ENCODE results near the gene LDHD.
"Not testable (repeated sequence)": the region's sequence is repeated elsewhere in the genome, so short reads cannot be mapped to it uniquely, and the experiment has no call there.

LDHD gene

DNA sequence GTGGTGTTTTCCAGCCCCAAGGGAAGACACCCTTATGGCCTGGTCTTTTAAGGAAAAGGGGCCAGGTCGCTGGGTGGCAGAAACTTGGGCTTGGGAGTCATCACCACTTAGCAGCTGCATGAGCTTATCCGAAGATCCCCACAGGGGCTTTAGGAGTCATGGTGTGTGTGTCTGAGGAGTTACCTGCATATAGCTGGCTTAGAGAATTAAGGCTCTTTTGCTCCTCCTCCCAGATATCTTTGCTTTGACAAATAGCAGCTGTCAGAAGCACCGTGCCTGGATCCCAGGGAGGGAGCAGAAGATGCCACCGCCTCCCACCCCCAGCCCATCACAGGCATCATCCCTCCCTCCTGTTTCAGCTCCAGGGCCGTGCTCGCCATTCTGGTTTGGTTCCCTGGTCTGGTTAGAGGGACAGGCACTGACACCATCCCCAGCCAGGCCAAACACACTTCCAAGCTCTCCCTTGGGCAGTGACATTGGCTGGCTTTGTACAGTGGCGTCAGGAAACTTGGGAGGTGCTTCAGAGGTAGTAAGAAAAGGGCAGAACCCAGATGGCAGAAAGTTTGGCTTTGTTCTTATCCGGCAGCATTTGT lies 17.4 kb downstream of the LDHD start:
- DNase-seq, result no peak

GRCh38 chr16:75097941-75098901 lies 18.4 kb downstream of the LDHD start:
- peak; percentile 19 to 50 (median 38) for DNase-seq

DNA sequence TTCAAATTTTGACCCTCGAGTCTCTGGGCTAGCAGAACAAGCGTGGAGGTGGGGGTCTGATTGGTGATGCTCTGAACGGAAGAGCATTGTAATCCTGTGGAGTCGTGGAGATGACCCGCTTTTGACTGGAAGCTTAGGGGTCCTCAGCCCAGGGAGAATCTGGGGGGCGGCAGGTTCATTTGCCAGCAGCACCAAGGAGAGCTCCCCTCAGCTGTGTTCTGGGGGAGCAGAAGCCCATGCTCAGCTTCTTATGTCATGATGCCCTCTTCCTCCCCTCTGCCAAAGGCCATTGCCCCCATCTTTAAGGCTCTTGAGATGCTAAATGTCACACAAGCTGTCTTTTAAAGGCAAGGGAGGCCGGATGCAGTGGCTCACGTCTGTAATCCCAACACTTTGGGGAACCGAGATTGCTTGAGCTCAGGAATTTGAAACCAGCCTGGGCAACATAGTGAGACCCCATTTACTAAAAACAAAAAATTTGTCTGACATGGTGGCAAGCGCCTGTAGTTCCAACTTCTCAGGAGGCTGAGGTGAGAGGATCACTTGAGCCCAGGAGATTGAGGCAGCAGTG lies 19.3 kb downstream of the LDHD start:
- DNase-seq, result no peak

- DNase-seq, result no peak
These were observed 19.9 kb downstream of the LDHD start for GRCh38 chr16:75096656-75097055.

GRCh38 chr16:75095204-75095621 lies 21.4 kb downstream of the LDHD start:
- no peak for DNase-seq

- DNase-seq, result no peak
These were observed 22.7 kb downstream of the LDHD start for GRCh38 chr16:75093598-75094540.

DNA sequence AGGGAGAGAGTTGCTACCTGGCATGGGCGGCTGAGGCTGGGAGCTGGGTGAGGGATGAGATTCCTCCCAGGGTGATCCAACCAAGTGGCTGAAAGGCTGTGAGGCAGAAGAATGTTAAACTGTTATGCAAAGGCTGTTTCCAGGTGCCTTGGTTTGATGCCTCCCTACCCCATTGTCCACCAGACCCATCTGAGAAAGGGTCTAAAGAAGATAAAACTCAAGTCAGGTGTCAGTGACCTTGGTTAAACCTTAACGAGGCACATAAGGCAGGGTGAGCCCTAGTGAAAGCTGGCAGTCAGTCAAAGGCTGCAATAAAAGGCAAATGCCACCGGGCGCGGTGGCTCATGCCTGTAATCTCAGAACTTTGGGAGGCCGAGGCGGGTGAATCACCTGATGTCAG lies 23.8 kb downstream of the LDHD start:
- DNase-seq, result no peak

- not testable (repeated sequence) for DNase-seq
These were observed 25.0 kb downstream of the LDHD start for GRCh38 chr16:75091619-75092018.

DNA sequence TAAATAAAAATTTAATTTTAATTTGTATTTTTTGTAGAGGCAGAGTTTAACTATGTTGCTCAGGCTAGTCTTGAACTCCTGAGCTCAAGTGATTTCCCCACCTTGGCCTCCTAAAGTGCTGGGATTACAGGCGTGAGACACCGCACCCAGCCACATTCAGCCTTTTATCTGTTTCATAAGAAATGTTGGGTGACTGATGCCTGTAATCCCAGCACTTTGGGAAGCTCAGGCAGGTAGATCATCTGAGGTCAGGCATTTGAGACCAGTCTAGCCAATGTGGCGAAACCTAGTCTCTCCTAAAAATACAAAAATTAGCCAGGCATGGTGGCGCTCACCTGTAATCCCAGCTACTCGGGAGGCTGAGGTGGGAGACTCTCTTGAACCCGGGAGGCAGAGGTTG lies 25.7 kb downstream of the LDHD start:
- DNase-seq, result not testable (repeated sequence)

DNA sequence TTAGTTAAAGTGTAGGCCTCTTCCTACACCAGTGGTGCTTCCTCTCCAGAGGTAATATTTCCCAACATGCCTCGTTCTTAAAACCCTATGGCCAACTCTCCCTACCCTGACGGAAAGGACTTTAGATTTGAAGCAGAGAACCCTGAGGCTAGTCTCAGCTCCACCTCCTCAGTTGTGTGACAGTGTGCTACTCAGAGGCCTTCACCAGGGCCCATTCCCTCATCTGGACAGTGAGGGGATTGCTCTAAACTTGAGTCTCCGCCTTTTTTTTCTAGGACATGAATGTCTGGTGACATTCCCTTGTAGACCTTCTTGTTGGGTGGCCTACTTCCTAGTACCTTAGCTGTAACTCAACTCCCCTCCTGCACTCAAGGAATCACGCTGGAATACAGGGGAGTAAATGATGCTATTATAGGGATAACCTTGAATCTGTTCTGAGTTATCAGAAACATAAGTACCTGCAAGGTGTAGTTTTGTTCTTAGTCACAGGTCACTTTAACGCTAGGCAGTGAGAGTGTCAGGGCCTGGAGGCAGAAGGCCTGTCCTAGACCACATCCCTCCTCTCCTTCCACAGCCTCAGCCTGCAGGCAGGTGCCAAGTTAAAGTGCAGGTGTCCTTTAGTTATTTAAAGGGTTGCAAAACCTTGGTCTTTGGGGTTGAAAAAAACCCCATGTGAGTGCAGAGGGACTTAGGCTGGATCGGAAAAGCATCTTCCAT lies 26.9 kb downstream of the LDHD start:
- no peak for DNase-seq

DNA sequence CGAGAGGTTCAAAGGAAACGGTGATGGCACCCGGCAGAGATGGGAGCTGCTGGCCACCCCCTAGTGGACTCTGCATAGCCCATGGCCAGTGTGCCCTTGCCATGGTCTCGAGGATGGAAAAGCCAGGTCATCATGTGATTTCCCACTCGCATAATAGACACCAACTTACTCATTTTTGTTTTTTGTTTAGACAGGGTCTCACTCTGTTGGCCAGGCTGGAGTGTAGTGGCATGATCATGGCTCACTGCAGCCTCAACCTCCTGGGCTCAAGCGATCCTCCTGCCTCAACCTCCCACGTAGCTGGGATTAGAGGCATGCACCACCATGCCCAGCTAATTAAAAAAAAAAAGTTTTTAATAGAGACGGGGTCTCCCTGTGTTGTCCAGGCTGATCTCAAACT lies 27.6 kb downstream of the LDHD start:
- no peak for DNase-seq

DNA sequence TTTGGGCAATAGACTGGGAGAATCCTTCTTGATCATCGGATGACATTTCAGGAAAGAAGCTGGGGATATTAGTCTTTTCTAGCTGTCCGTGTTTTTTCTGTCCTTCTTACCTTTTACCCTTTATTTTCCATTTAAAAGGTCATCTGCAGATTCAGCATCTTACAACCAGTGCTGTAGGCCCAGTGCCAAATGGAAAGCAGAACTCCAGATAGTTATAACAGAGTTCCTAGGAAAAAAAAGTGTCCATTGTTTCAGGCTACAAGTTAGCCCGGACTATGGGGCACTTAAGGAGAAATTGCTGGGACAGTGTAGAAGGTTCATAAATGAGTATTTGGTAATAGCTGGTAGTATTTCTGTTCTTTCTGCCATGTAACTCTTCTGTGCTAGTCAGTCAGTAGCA lies 28.4 kb downstream of the LDHD start:
- DNase-seq, result no peak

GRCh38 chr16:75087375-75087979 lies 29.1 kb downstream of the LDHD start:
- no peak for DNase-seq

DNA sequence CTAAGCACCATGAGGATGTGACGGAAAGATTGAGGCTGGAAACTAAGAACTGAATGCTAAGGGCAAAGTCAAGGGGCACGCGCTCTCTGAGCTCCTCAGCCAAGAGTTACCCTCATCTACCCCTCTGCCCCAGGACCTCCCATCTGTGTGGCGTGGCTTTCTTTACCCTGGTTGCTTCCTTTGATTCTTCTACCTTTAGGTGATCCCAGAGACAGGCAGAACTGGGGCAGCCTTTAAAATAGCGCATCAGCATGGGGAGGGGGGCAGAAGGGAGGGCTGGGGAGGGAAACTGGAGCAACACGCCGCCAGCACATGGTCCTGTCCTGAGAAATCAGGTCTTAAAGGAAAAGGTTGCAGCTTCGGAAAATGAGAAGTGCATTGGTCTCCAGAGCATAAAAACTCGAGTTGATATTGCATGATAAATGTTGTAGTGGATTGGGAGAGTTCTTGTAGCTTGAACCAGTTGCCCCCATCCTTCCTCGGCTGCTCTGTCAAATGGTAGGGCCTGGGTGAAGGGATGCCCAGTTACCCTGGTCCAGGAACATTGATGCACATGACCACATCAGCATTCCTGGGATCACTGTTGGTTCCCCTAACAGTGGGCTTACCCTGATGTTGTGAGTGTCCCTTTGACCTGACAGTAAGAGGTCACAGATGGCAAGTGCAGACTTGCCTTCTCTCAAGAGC lies 29.7 kb downstream of the LDHD start:
- DNase-seq, result no peak

GRCh38 chr16:75086281-75086680 lies 30.3 kb downstream of the LDHD start:
- DNase-seq, result no peak

DNA sequence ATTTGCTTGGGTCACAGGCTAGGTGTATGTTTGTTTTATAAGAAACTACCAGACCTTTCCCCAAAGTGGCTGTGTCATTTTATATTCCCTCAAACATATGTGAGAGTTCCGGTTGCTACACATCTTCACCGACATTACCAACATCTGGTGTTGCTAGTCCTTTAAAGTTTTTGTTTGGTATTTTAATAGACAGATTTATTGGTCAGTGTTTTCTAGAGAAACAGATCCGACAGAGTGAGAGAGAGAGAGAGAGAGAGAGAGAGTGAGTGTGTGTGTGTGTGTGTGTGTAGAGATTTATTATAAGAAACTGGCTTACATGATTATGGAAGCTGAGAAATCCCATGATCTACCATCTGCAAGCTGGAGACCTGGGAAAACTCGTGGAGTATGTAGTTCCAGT lies 31.0 kb downstream of the LDHD start:
- DNase-seq, result no peak

DNA sequence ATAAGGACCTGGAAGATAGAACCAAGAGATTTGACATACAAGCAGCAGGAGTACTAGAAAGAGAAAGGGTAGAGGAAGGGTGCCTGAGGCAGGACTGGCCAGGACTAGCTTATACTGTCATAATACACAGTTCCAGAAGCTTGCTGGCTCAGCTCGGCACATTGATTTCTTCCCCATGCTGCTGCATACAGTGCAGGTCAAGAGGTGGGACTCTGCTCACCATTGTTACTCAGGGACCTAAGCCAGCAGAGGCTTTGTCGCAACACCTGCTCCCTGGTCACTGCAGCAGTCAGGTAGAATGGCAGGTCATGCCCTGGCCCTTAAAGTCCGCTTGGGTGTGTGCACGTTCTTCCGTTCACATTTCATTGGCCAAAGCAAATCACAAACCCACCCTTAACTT lies 32.8 kb downstream of the LDHD start:
- DNase-seq, result no peak

GRCh38 chr16:75081179-75081859 lies 35.3 kb downstream of the LDHD start:
- no peak for DNase-seq

DNA sequence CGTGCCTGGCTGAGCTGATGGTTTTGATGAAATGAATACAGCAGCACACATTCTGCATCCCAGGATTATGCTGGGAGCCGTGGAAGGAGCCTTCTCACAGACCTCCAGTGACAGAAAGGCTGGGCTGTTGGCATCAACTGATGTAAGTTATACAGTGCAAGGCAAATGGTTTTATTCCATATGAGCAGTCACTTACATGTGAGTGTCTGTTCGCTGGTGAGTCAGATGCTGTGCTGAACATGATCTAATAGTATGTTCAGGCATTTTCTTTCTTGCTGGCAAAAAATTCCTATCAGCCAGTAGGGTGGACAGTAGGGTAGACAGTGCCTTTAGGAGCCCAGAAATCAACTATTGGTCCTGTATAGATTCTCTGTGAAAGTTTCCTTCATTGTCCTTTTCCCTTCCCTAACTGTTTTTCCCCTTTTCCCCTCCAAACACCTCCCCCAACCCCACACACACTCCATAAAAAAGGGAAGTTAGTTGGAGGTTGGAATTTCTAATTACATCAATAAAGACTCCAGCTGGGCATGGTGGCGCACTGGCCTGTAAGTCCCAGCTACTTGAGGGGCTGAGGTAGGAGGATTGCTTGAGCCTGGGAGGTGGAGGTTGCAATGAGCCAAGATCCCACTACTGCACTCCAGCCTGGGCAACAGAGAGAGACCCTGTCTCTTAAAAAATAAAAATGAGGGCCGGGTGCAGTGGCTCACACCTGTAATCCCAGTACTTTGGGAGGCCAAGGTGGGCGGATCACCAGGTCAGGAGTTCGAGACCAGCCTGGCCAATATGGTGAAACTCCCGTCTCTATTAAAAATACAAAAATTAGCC lies 36.2 kb downstream of the LDHD start:
- DNase-seq, result no peak

Measured in activated CD4-positive, CD25-positive, alpha-beta regulatory T cell (primary cell).